K562 (cell line): ENCODE data around the gene TANC1. TPM values are rescaled to one million over a fixed set of nuclear protein-coding genes. Genes with fewer than 3 reads are reported as not detected.

ENCODE experiments used
- ATAC-seq: fragments of 200-7000 bp; cut with Tn5 transposase; 3 replicates; pipeline ENCODE4 v1.9.1; 2020; ENCODE audit warnings: moderate library complexity
- BruUV-seq: library from RNA; stranded (reverse); fragments of 400-500 nt; replicated peaks from 2 replicates; lab custom pipeline; 2021; lab: Mats Ljungman, UMichigan
- CTCF ChIA-PET: fragments of 300-600 bp; formaldehyde crosslinking; extraction: SDS; loops from one replicate; lab custom pipeline; 2021; ENCODE audit warnings: low intra/inter-chr PET ratio; lab: Yijun Ruan, JAX
- POLR2A ChIA-PET: fragments of 300-600, 350-650 bp; sonication (Branson Sonifier 250); formaldehyde crosslinking; extraction: SDS; loops from one replicate; lab custom pipeline; 2021; ENCODE audit warnings: antibody characterized with exemption, inconsistent platforms; lab: Yijun Ruan, JAX
- DNase-seq, 4 experiments: peaks; one replicate each; pipeline versions ENCODE4 v3.0.0 to v3.0.0-alpha.2; 2011 to 2018; ENCODE audit warnings: low spot score in 3 of 4, mixed read lengths in 3 of 4; ENCODE audit errors: extremely low read depth in 1 of 4
- FAIRE-seq: peaks from 2 replicates; lab custom pipeline; 2011; peaks lifted over from hg19 to GRCh38; lab: Jason Lieb, UNC
- H2AFZ ChIP-seq: 2 replicates; pipeline ENCODE4 v1.6.0; 2011; ENCODE audit warnings: low read depth, low read length, control low read depth, inconsistent platforms
- H3K27ac ChIP-seq: fragments of 200-600 bp; 3 replicates; pipeline ENCODE4 v1.8.0; 2011; ENCODE audit warnings: low read depth, mild to moderate bottlenecking, control low read depth, inconsistent platforms, low read length, moderate library complexity, mixed read lengths; ENCODE audit errors: extremely low read depth
- H3K27me3 ChIP-seq, 2 experiments: fragments of 300-600 bp in 1 of 2; 2 replicates in 1 of 2; 3 replicates in 1 of 2; pipeline versions ENCODE4 v1.6.0 to v1.8.0; 2011; ENCODE audit warnings: inconsistent platforms in 2 of 2, low read length in 2 of 2, mild to moderate bottlenecking in 1 of 2, mixed read lengths in 1 of 2, moderate library complexity in 1 of 2; ENCODE audit not compliant: control insufficient read depth in 2 of 2, insufficient read depth in 2 of 2
- H3K36me3 ChIP-seq: fragments of 300-600 bp; 3 replicates; pipeline ENCODE4 v1.8.0; 2011; ENCODE audit warnings: mild to moderate bottlenecking, low read length, inconsistent platforms; ENCODE audit not compliant: control insufficient read depth, insufficient read depth
- H3K4me1 ChIP-seq, 2 experiments: fragments of 200-600 bp in 1 of 2; replicated peaks in 1 of 2; 2 replicates in 1 of 2; 3 replicates in 1 of 2; pipeline versions ENCODE4 v1.5.1 to v1.8.0; 2011; ENCODE audit warnings: inconsistent platforms in 2 of 2, low read length in 2 of 2, mild to moderate bottlenecking in 1 of 2, mixed read lengths in 1 of 2, moderate library complexity in 1 of 2; ENCODE audit not compliant: control insufficient read depth in 2 of 2, insufficient read depth in 2 of 2
- H3K4me2 ChIP-seq: 2 replicates; pipeline ENCODE4 v1.6.1; 2011; ENCODE audit warnings: low read length, control low read depth, inconsistent platforms, mixed read lengths; ENCODE audit not compliant: insufficient read depth
- H3K4me3 ChIP-seq: fragments of 200-600 bp; sonication (generic), shearing (Covaris generic); 2 replicates; pipeline ENCODE4 v1.5.1; 2016; ENCODE audit warnings: control low read depth, inconsistent platforms
- H3K79me2 ChIP-seq: fragments of 200-600 bp; 3 replicates; pipeline ENCODE4 v1.8.0; 2011; ENCODE audit warnings: low read length, inconsistent platforms; ENCODE audit not compliant: control insufficient read depth, insufficient read depth
- H3K9ac ChIP-seq, 2 experiments: 2 replicates each; pipeline versions ENCODE4 v1.6.0 to v1.6.1; 2011; ENCODE audit warnings: low read depth in 2 of 2, low read length in 2 of 2, control low read depth in 1 of 2, inconsistent platforms in 1 of 2, mild to moderate bottlenecking in 1 of 2, mixed read lengths in 1 of 2; ENCODE audit not compliant: insufficient read depth in 1 of 2
- H3K9me1 ChIP-seq: one replicate; pipeline ENCODE4 v1.6.0; 2011; ENCODE audit warnings: inconsistent platforms, mild to moderate bottlenecking, low read length, moderate library complexity; ENCODE audit not compliant: control insufficient read depth, insufficient read depth
- H3K9me3 ChIP-seq: replicated peaks from 2 replicates; pipeline ENCODE4 v1.5.1; 2011; ENCODE audit warnings: low read depth, low read length, inconsistent platforms; ENCODE audit not compliant: control insufficient read depth, insufficient read depth
- H4K20me1 ChIP-seq: replicated peaks from 2 replicates; pipeline ENCODE4 v1.6.1; 2011; ENCODE audit warnings: low read length, inconsistent platforms, mixed read lengths; ENCODE audit not compliant: control insufficient read depth, insufficient read depth
- ASH1L ChIP-seq: fragments of 450-650 bp; IDR thresholded peaks from 2 replicates; pipeline ENCODE4 v1.6.1; 2018; ENCODE audit warnings: borderline replicate concordance, mild to moderate bottlenecking, low read depth; ENCODE audit not compliant: partially characterized antibody
- CTCFL ChIP-seq: IDR thresholded peaks from 2 replicates; pipeline ENCODE4 v1.6.1; 2011; ENCODE audit warnings: borderline replicate concordance, low read depth, mild to moderate bottlenecking, moderate library complexity, low read length; ENCODE audit not compliant: insufficient read depth, poor library complexity, severe bottlenecking
- FOXM1 ChIP-seq, 2 experiments: fragments of 450-650 bp in 1 of 2; sonication (generic) in 1 of 2; formaldehyde crosslinking in 1 of 2; IDR thresholded peaks; 2 replicates each; pipeline versions ENCODE4 v1.6.1 to v1.9.0; 2017 to 2022; ENCODE audit warnings: low read depth in 2 of 2, mild to moderate bottlenecking in 2 of 2, missing genetic modification reagents in 1 of 2, moderate library complexity in 1 of 2
- HIVEP1 ChIP-seq: fragments of 250-450 bp; sonication (Bioruptor Pico); IDR thresholded peaks from 2 replicates; pipeline ENCODE4 v1.4.0; 2020; ENCODE audit warnings: mild to moderate bottlenecking
- HOMEZ ChIP-seq: fragments of 250-450 bp; sonication (Bioruptor Pico); IDR thresholded peaks from 2 replicates; pipeline ENCODE4 v1.4.0; 2020; ENCODE audit warnings: mild to moderate bottlenecking, moderate library complexity
- PURB ChIP-seq: sonication (generic); formaldehyde crosslinking; IDR thresholded peaks from 2 replicates; pipeline ENCODE4 v1.9.0; 2021; ENCODE audit warnings: low read depth, mild to moderate bottlenecking, missing genetic modification reagents
- RAD21 ChIP-seq, 2 experiments: fragments of 250-450 bp in 1 of 2; fragments of 450-650 bp in 1 of 2; sonication (Bioruptor Pico) in 1 of 2; formaldehyde crosslinking in 1 of 2; IDR thresholded peaks in 1 of 2; conservative IDR thresholded peaks in 1 of 2; 2 replicates each; pipeline versions ENCODE4 v1.4.0 to v1.8.0; 2020 to 2022; ENCODE audit warnings: mild to moderate bottlenecking in 2 of 2, moderate library complexity in 1 of 2
- RBM25 ChIP-seq: fragments of 200-400 bp; formaldehyde crosslinking; IDR thresholded peaks from 2 replicates; pipeline ENCODE4 v1.6.1; 2018; ENCODE audit warnings: low read length, low read depth, moderate library complexity; ENCODE audit not compliant: severe bottlenecking
- RFX5 ChIP-seq: IDR thresholded peaks from 2 replicates; pipeline ENCODE4 v1.6.1; 2011; ENCODE audit warnings: low read depth, mild to moderate bottlenecking, improper control_type of control experiment, low read length
- SIN3B ChIP-seq: fragments of 450-650 bp; IDR thresholded peaks from 2 replicates; pipeline ENCODE4 v1.6.1; 2017; ENCODE audit warnings: low read depth, mild to moderate bottlenecking, moderate library complexity
- UBTF ChIP-seq, 2 experiments: IDR thresholded peaks; 2 replicates each; pipeline ENCODE4 v1.6.1; 2012; ENCODE audit warnings: improper control_type of control experiment in 2 of 2, low read depth in 2 of 2, low read length in 2 of 2, borderline replicate concordance in 1 of 2
- WGBS: fragments of 100-300 bp; shearing (Covaris generic); methylation state at CpG from one replicate; pipeline ENCODE4 v1.1.6; 2016; ENCODE audit warnings: low coverage, mixed read lengths; ENCODE audit not compliant: insufficient coverage; ENCODE audit errors: missing lambda C conversion rate; 5-methylcytosine and 5-hydroxymethylcytosine counted together
- in situ Hi-C: fragments of 300-500 bp; cut with MboI; formaldehyde crosslinking; loops from 4 replicates; pipeline ENCODE4 v1.15.0; 2018; ENCODE audit warnings: inconsistent platforms, mixed read lengths
- intact Hi-C: fragments of 100-400 bp; cut with micrococcal nuclease; formaldehyde crosslinking; loops from 2 replicates; pipeline ENCODE4 v1.14.2; 2022
- polyA plus RNA-seq, 8 experiments: library from polyadenylated mRNA; depleted of rRNA in 4 of 8; stranded (reverse) in 5 of 8; unstranded in 3 of 8; fragments of >200 nt; fragmentation: Nextera tagmentation in 2 of 8; fragmentation: Illumina TruSeq in 1 of 8; extraction: Ambion mirVana in 2 of 8; extraction: Trizol in 1 of 8; gene quantifications; 2 replicates each; pipeline versions ENCODE4 v1.2.1 to v1.2.3, GENCODE V29; 2011 to 2014; ENCODE audit warnings: inconsistent platforms in 1 of 8, missing spikeins in 1 of 8
- total RNA-seq, 7 experiments: library from RNA; depleted of rRNA in 6 of 7; stranded (reverse); fragments of >200 nt in 6 of 7; fragmentation: Illumina TruSeq in 2 of 7; extraction: Trizol in 2 of 7; gene quantifications; 2 replicates each; pipeline versions ENCODE4 v1.2.1 to v1.2.3, GENCODE V29; 2011 to 2021; ENCODE audit warnings: low replicate concordance in 1 of 7

Gene TANC1
- total and polyA plus RNA-seq, 9 of the 15 experiments (the other 6 are each of a cell fraction or from before 2014, with no cell fraction given), result under 0.01 to 0.20 (median 0.07) TPM; not detected in 1

- POLR2A ChIA-PET, result interaction anchor here (0.6 to 1.6 kb wide), 2 partner anchors 9 to 82 kb away, joined by 4 to 6 read pairs; no protein-coding TSS in a partner anchor
- Histone ChIP-seq H3K9ac (no peak overlapping the region), H3K9me3 (no peaks in the 10 kb centered on the region), H4K20me1 (no peaks in the 10 kb centered on the region), H3K9me1 (no peaks in the 10 kb centered on the region), H3K27ac (no peak overlapping the region), H3K27me3 (peaks cover 20 to 35% of the 10 kb centered on the region in 2 experiments; a peak in 3 of 5 replicates), H2AFZ (no peak overlapping the region), H3K36me3 (no peaks in the 10 kb centered on the region), H3K4me3 (no peak overlapping the region), H3K4me2 (no peak overlapping the region), H3K4me1 (no peaks in the 10 kb centered on the region), H3K79me2 (no peaks in the 10 kb centered on the region)
- CTCF ChIA-PET, result no interaction called here
- ATAC-seq (no peak), FAIRE-seq (no peak), DNase-seq (no peak)
- in situ Hi-C loops, result no loop called here
- WGBS, result under 1% methylated on average over 6 of the region's 6 CpGs
- intact Hi-C loops, result no loop called here
- BruUV-seq, result no TSS peak
- no peak for TF ChIP-seq UBTF (IDR thresholded peaks at IDR 0.05; ENCODE audit: borderline replicate concordance in 1 of 2, low read depth in 2 of 2, low read length in 2 of 2)
- no peak for TF ChIP-seq RBM25
- no peak for TF ChIP-seq ASH1L
- TF ChIP-seq CTCFL, result no peak
- TF ChIP-seq HIVEP1 (CRISPR knock-in tag), result no peak
- no peak for TF ChIP-seq HOMEZ (CRISPR knock-in tag)
- no peak for TF ChIP-seq RAD21 (CRISPR knock-in tag; conservative IDR thresholded peaks at IDR 0.05 in 1 of 2, IDR thresholded peaks at IDR 0.05 in 1 of 2)
- TF ChIP-seq PURB (CRISPR knock-in tag), result no peak
- TF ChIP-seq RFX5, result no peak
- no peak for TF ChIP-seq FOXM1 (IDR thresholded peaks at IDR 0.05; ENCODE audit: low read depth)
- TF ChIP-seq FOXM1 (CRISPR knock-in tag; IDR thresholded peaks at IDR 0.05; ENCODE audit: low read depth), result no peak
- TF ChIP-seq SIN3B, result no peak
Observed at GRCh38 chr2:158998551-158999248, 30.3 kb downstream of the TANC1 start.
